GM18909 (cell line): Measurements from ENCODE around the gene DIP2C.
"Not testable (repeated sequence)": the region's sequence is repeated elsewhere in the genome, so short reads cannot be mapped to it uniquely, and the experiment has no call there.

Experiments used
- ATAC-seq: cut with Tn5 transposase; IDR thresholded peaks from one replicate; pipeline ENCODE4 v1.9.1; 2021; ENCODE audit warnings: mild to moderate bottlenecking; ENCODE audit not compliant: unreplicated experiment, poor library complexity

Gene DIP2C

GRCh38 chr10:646118-646524 is 43.3 kb downstream of the DIP2C start:
- no peak for ATAC-seq

GRCh38 chr10:644943-645334 is 44.5 kb downstream of the DIP2C start:
- ATAC-seq, result no peak

- no peak for ATAC-seq
These were observed 45.2 kb downstream of the DIP2C start for GRCh38 chr10:644076-644942.

- no peak for ATAC-seq
These were observed 47.1 kb downstream of the DIP2C start for GRCh38 chr10:642186-642890.

- ATAC-seq, result no peak
These were observed 48.1 kb downstream of the DIP2C start for GRCh38 chr10:641149-642010.

GRCh38 chr10:640673-641045 is 48.8 kb downstream of the DIP2C start:
- ATAC-seq, result no peak

- ATAC-seq, result no peak
These were observed 49.5 kb downstream of the DIP2C start for GRCh38 chr10:639751-640672.

- no peak for ATAC-seq
These were observed 50.3 kb downstream of the DIP2C start for GRCh38 chr10:639001-639750.

GRCh38 chr10:637771-638195 is 51.7 kb downstream of the DIP2C start:
- ATAC-seq, result no peak

GRCh38 chr10:637221-637620 is 52.2 kb downstream of the DIP2C start:
- ATAC-seq, result no peak

- ATAC-seq, result no peak
These were observed 52.7 kb downstream of the DIP2C start for GRCh38 chr10:636769-637168.

GRCh38 chr10:636016-636730 is 53.3 kb downstream of the DIP2C start:
- ATAC-seq, result no peak

GRCh38 chr10:635088-635861 is 54.2 kb downstream of the DIP2C start:
- no peak for ATAC-seq

- ATAC-seq, result no peak
These were observed 55.2 kb downstream of the DIP2C start for GRCh38 chr10:634256-634655.

GRCh38 chr10:633279-634245 is 55.9 kb downstream of the DIP2C start:
- ATAC-seq, result no peak

- not testable (repeated sequence) for ATAC-seq
These were observed 56.7 kb downstream of the DIP2C start for GRCh38 chr10:632807-633177.
